Measurements from ENCODE around the gene CD46.
"Not testable (repeated sequence)": the region's sequence is repeated elsewhere in the genome, so short reads cannot be mapped to it uniquely, and the experiment has no call there.

Gene CD46

DNA sequence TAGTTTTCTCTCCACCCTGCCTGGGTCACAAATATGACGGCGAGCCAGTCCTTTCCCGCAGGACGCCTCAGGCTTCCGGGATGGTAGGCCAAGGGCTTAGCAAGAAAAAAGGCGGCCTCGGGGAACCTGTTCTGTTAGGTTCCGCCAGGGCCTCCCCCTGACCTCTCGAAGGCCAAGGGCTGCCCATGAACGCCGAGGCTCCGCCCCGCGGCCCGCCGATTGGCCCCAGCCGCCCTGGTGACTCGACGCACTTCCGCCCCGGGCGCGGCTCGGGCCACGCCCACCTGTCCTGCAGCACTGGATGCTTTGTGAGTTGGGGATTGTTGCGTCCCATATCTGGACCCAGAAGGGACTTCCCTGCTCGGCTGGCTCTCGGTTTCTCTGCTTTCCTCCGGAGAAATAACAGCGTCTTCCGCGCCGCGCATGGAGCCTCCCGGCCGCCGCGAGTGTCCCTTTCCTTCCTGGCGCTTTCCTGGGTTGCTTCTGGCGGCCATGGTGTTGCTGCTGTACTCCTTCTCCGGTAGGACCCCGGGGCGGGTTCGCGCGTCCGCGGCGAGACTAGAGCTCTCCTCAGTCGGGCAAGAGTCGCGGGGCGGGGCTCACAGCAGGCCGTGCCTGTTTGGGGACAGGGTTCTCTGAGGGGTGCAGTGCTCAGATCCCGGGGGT, at the start of gene CD46:
TSS of gene CD46 (plus strand) at position 265 of the 666 bp plus-strand sequence. CDS start at position 424, 159 bp downstream.
- peak; percentile 95 for DNase-seq

DNA sequence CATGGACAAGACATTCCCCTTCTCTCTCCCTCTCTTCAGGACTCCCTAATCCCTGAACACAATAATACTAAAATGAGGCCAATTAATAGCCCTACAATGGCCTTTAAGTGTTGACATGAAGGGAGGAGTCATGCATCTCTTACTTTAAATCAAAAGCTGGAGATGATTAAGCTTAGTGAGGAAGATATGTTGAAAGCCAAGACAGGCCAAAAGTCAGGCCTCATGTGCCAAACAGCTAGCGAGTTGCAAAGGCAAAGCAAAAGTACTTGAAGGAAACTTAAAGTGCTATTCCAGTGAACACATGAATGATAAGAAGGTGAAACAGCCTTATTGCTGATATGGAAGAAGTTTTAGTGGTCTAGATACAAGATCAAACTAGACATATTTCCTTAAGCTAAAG, 49.5 kb upstream of the CD46 start:
- DNase-seq, result no peak

DNA sequence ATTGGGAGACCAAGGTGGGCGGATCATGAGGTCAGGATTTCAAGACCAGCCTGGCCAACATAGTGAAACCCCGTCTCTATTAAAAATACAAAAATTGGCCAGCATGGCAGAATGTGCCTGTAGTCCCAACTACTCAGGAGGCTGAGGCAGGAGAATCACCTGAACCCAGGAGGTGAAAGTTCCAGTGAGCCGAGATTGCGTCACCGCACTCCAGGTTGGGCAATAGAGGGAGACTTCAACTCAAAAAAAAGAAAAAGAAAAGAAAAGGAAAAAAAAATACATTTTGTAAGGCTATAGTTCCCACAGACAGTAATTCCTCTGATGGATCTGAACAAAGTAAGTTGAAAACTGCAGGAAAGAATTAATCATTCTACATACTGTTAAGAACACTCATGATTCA, 48.1 kb upstream of the CD46 start:
- no peak for DNase-seq

DNA sequence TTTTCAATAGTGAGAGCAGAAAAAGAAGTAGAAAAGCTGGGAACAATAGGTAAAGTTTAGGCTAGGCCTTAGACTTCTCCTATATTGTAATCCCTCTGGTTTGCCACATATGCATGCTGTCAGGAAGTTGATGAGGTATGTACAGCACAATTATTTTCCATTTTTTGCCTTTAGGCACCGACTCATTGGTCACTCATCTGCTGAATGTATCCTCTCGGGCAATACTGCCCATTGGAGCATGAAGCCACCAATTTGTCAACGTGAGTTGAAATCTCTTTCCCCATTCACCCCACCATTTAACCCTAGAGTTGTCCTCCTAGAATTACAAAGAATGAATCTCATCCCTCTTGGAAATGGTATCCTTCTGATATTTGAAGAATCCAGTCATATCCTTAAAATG, 43.9 kb upstream of the CD46 start:
- DNase-seq, result not testable (repeated sequence)

DNA sequence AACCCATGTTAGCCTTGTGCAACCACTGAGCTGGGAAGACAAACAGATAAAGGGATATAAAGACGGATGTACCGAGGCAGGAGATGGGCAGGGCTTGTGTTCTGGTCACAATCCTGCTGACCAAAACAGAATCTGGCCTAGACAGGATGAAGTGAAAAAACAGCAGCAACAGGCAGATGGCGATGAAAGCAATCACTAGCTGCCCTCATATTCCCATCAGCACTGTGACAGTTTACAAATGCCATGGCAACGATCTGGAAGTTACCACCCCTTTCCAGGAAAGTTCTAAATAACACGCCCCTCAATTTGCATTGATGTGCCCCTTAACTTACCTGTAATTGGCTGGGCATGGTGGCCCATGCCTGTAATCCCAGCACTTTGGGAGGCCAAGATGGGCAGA, 40.6 kb upstream of the CD46 start:
- no peak for DNase-seq

DNA sequence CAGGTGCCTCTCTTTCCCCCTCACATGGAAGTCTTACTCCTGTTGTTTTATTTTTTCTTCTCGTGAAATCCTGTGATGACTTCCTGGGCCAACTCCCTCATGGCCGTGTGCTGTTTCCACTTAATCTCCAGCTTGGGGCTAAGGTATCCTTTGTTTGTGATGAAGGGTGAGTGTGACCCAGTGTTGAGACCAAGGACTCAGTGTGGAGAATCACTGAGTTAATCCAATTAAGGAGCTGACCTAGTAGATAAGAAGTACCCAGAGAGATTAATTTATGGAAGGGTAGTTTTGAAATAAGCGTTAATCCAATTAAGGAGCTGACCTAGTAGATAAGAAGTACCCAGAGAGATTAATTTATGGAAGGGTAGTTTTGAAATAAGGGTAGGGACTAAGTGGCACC, 39.2 kb upstream of the CD46 start:
- DNase-seq, result not testable (repeated sequence)

DNA sequence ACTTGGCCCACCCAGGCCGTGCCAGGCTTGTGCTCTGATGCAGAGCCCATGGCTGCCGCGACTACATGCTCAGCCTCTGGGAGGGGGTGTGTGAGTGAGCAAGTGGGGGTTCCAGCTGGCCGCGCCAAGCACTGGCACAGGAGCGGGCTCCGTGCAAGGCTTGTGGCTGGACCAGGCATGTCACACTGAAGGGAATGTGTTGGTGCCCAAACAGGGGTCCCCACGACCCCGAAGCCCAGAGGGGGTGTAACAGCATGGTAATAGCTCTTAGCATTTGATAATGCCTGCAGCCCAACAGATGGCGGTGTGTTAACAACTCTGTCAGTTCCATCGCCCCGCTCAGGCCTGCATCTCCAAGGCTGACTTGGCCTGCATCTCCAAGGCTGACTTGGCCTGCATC, 38.3 kb upstream of the CD46 start:
- DNase-seq, result no peak

DNA sequence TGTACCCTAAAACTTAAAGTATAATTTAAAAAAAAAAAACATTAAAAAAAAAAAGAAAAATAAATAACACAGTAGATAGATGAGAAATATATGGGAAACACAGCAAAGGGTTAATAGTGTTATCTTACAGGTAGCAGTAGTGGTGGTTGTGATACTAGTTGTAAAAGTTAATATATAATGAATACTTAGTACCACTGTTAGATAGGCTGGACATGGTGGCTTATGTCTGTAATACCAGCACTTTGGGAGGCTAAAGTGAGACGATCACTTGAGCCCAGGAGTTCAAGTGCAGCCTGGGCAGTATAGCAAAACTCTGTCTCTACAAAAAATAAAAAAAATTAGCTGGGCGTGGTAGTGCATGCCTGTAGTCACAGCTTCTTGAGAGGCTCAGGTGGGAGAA, 32.6 kb upstream of the CD46 start:
- DNase-seq, result no peak

DNA sequence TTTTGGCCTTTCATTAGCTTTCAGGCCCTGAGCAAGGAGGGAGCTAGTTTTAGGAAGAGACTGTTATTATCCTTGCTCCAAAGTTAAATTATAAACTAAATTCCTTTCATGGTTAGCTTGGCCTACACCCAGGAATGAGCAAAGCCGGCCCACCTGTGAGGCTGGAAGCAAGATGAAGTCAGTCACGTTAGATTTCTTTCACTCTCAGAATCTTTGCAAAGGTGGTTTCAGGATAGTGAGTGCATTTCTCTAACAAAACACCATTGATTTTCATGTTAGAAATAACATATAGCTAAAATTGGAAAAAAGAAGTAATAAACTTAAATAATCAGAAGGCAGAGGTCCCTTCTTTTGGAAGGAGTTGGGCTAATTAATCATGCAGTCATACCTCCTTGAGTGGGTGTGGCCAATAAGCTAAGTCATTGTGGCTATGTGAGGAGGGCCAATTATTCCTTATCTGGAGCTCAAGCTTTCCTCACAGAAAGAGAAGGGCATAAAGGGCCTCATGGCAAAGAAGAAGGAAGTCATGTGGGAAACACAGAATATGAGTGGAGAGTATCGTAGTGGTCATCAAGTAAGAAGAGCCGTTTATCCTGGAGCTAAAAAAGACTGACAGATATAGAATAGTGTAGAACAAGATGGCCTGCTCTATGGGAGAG, 23.5 kb upstream of the CD46 start:
- DNase-seq, result not testable (repeated sequence)

DNA sequence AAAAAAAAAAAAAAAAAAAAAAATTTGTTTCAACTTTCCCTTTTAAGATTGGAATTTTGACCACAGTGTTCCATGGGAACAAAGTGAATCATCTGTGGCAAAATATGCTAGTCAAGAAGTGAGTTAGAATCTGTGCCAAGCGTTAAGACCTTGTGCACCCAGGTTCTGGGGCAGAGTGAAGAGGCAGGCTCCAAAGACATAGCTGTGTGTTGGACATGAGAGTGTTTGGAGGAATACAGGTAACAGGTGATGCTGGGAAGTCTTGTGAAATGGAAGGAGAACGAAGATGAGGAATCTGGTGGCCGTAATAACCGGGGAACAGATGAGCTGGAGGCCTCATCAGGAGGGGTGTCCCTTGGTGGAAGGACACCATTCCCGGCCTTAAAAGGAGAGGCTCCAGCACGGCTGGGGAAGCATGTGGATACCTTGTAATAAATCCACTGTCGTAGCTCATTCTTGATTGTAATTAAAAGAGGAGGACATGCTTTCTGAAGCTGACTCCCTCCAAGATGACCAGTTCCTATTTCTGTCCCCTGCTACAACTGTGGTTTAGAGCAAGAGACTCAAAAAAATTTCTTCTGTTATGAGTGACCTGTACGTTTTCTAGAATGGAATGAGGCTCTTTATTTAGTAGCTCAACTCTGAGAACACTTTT, 14.2 kb upstream of the CD46 start:
- DNase-seq, result not testable (repeated sequence)

DNA sequence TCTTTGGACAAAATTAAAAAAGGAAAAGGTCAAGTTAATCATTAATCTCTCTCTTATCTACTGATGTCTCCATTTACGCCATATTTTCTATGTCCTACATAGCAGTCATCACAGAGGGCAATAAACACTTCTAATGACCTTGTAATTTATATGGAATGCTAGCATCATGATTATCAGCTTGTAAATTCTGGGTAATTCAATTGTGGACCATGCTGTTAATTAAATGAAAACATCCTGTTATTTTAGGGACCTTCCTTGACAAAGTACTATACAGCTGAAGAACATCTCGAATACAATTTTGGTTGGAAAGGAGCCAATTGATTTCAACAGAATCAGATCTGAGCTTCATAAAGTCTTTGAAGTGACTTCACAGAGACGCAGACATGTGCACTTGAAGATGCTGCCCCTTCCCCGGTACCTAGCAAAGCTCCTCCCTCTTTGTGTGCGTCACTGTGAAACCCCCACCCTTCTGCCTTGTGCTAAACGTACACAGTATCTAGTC, 13.6 kb upstream of the CD46 start:
- not testable (repeated sequence) for DNase-seq

DNA sequence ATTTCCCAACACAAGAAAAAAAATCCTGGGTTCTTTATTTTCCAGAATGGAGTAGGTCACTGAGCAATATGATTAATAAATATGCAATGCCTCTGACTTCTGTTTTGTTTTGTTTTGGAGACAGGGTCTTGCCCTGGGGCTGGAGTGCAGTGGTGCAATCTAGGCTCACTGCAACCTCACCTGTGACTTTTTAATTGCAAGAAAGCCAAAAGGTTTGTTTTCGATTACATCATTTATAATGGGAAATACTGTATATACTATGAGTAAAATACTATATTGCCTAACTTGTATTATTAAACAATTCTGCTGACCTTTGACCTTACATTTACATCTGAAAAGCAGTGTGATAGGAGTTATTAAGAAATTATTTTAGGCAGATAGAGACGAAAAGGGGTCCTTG, 11.6 kb upstream of the CD46 start:
- no peak for DNase-seq

DNA sequence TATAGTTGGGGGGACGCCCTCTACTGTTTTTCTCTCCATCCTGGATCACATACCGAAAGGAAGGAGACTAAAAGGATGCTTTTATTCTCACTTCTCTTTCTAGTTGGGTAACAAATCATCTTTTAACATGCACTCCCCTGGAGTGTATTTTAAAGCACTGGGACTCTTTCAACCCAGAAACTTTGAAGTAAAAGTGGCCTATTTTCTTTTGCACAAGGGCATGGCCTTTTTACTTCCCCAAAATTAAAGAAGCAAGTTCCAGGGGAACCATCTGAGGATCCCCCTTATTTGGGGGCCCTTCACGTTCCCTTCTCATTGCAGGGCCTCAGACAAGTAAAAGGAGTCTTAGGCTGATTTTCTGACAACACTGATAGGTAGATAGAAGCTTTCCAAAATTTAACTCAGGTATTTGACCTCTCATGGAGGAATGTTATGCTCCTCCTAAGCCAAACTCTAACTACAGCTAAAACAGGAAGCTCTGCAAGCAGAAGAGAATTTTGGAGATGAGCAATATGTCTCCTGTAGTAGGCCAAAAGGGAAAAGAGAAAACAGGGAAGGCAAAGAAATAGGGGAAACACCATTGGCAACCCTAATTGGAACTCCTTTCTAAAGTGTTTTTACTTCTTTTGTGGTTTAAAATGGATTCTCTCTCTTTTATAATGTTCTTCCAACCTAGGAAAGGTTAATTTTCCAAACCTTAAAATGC, 8.9 kb upstream of the CD46 start:
- DNase-seq, result no peak

DNA sequence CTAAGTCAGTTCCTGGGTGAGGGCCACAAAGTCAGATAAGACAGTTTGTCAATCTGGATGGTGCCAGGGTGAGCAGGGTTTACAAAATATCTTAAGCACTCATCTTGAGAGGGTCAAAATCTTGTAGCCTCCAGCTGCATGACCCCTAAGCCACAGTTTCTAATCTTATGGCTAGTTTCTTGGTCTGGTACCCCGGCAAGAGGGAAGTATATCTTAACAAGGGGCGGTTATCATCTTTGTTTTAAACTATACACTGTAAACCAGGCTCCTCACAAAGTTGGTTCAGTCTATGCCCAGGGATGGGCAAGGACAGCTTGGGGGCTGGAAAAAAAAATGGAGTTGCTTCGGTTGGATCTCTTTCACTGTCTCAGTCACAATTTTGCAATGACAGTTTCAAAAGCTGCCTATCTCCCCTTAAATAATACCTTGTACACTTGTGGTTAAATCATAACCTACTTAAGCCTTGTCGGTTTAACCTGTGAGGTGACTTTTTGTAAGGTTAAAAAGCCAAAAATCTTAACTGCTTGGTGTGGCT, 7.8 kb upstream of the CD46 start:
- no peak for DNase-seq

DNA sequence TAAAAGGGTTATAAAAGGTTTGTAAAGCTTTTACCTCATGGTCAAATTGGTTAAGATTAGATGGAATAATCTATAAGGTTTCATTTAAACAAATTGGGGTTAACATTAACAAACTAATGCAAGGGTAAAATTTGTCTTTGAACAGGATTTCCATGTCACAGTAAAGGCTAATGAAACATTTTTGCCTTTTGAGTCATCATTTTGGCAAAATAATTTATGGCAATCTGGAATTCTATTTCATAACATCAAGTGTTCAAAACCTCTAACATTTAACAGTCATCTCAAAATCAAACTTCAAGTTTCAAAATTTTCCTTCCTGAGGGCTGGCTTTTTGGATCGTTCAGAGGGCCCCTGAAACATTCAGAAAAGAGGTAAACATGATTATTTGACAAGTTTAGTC, 6.6 kb upstream of the CD46 start:
- DNase-seq, result no peak

DNA sequence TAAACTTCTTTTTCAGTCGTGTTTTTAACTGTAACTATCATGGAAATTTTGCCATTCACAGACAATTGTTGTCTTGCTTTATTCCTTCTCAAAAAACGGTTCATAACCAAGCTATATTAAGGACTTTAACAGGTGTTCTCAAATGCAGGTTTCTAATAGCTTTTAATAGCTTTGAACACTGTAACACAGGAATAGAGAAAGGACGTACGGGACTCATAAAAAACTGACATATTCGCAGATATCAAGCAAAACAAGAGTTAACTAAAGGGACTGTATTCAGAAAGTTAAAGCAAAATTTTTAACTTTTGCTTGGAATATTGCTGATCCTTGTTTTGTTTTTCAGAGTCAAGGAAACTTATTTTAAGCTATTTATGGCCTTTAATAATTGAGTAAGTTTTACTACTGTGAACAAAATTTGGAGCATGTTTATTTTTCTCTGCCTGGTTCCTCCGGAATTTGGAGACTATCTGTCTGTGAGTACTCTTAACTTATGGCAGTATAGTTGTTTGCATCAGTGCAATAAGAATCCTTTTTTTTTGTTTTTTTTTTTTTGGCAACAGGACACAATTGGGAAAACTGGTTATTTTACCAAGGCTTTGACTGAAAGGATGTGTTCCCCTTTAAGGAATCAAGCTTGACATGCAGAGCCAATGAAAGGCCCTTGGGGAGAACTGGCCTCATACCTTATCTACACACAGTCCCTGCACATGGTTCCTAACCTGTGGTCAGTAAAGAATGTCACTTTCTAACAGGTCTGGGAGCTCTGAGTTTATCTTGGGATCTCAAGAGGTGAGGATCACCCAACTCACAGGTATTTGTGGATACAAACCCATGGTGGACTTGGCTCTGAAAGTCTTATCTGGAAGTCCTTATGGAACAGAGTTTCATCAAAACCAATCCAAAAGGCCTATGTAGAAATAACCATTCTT, 5.8 kb upstream of the CD46 start:
- no peak for DNase-seq

DNA sequence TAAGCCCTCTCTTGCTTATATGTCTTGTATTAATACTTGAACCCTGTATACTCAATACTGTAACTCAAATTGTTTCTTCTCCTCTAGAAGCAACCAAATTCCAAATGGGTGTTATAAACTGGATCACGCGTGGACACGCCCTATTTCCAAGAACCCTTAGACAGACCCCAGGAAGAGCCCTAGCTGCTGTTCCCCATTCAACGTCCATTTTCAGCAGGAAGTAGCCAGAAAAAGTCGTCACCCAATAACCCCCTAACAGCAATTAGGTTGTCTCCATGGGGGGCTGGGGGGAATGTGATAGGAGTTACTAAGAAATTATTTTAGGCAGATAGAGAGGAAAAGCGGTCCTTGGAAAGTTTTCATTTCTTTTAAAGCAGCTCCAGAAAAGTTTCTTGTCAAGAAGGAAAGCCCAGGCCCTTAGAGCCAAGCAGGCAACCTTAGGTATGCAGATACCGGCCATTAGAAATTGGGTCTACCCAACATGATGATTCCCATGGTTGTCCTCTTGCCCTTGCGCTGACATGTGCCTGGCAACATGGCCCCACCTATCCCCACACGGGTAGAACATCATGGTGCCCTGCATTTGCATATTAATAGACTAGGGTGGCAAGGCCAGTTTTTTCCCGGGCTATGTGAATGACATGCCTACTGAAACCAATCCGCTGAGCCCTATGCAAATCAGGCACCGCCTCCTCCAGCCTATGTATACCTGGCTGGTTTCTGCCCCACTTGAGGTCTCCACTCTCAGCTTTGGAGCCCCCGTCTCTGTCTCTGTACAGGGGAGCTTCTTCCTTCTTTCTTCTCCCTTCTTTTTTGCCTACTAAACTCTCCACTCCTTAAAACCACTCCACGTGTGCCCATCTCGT, 4.0 kb upstream of the CD46 start:
- DNase-seq, result no peak

DNA sequence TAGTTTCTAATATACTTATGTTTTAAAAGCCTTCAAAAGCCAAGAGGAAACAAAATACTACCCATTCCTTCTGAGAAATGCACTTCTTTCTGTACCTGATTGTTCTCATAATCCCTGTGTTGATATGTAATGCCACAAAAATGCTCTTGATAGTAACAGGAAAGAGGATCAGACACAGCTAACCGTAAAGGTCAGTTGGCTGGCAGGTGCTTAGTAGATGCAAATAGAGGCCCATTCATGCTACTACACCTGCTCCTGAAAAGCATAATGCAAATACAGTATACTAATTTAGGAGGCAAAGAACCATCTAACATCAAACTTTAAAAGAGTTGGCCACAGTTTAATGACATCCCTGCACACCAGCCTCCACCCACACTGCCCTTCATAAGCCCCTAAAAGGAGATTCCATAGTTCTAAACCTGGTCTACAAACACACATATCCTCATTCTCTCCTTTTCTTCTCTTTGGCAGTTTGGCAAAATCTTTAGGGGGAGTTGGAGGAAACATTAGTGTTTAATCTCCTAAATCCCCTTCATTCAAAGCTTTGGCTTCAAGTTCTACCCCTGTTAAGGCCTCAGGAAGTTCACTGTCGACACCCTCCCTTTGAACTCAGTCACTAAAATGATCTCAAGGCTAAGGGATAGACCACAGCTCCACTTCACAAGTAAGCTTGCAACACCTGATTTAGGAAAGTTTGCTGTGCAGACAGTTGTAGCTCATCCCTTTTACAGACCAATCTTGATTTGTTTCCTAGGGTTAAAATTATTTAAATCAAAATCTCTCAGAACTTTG, 2.9 kb upstream of the CD46 start:
- DNase-seq, result no peak

DNA sequence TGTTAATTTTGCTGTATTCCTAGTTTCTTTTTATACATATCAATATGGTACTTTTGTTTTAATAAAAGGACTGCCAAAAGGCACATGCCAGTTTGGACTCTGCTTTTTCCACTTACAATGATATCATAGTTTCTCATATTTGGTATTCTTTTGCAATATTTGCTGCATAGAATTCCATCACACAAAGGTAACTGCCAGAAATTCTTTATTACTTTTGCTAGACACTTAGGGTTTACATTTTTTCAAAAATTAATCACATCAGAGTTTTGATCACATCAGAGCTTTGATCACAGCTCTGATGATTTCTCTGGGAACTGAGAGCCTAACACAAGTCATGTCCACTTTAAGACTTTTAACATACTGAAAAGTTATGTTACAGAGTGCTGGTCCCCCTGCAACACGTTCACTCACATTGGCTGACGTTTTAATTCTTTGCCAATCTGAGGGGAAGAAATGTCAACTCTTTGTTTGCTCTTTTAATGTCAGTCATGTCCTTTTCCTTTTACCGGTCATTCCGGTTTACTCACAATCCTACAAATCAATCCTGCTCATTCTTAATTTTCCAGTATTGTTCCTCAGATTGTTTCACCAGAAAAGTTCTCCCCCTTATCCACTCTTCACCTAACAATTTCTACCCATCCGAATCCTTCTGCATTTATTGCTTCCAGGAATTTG, 1.1 kb upstream of the CD46 start:
- no peak for DNase-seq

DNA sequence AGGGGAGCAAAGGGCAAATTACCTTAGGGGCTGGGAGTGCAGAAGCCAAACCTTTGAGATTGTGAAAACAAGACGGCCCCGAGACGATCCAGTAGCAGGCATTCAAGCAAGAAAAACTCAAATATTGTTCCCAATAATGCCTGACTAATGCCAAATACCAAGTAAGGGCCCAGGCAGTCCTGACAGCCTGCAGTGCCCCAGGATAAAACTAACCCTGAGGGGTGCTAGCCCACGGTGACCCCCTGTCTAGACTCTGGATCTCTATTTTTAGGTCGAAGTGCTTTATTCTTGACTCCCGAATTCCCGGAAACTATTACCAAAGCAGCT, 428 bp upstream of the CD46 start:
- DNase-seq, result not testable (repeated sequence)
